SK-N-DZ (cell line): ENCODE measurements around the gene ASPN.

ENCODE experiments used
- DNase-seq: peaks from one replicate; pipeline ENCODE4 v3.0.0-alpha.2; 2015; ENCODE audit warnings: low spot score

Gene ASPN

GRCh38 chr9:92476962-92477361, 5.3 kb downstream of the ASPN start:
- no peak for DNase-seq

GRCh38 chr9:92474587-92474986, 7.7 kb downstream of the ASPN start:
- no peak for DNase-seq

GRCh38 chr9:92468206-92468605, 14.1 kb downstream of the ASPN start:
- DNase-seq, result no peak

GRCh38 chr9:92467511-92467910, 14.8 kb downstream of the ASPN start:
- DNase-seq, result no peak

GRCh38 chr9:92467041-92467440, 15.3 kb downstream of the ASPN start:
- DNase-seq, result no peak

GRCh38 chr9:92463984-92464383, 18.3 kb downstream of the ASPN start:
- DNase-seq, result no peak

- no peak for DNase-seq
Measured at GRCh38 chr9:92463387-92463786, 18.9 kb downstream of the ASPN start.

- no peak for DNase-seq
Measured at GRCh38 chr9:92457576-92457975, 24.7 kb downstream of the ASPN start.

- DNase-seq, result no peak
Measured at GRCh38 chr9:92455217-92455616, 27.1 kb downstream of the ASPN start.

- no peak for DNase-seq
Measured at GRCh38 chr9:92446536-92446935, 35.8 kb downstream of the ASPN start.

GRCh38 chr9:92444841-92445240, 37.5 kb downstream of the ASPN start:
- no peak for DNase-seq

GRCh38 chr9:92440751-92441046, 41.6 kb downstream of the ASPN start:
- DNase-seq, result no peak

- no peak for DNase-seq
Measured at GRCh38 chr9:92439921-92440750, 42.2 kb downstream of the ASPN start.

- no peak for DNase-seq
Measured at GRCh38 chr9:92438900-92439526, 43.3 kb downstream of the ASPN start.

- DNase-seq, result no peak
Measured at GRCh38 chr9:92435263-92435662, 47.0 kb downstream of the ASPN start.

GRCh38 chr9:92432972-92433548, 49.2 kb downstream of the ASPN start:
- no peak for DNase-seq

GRCh38 chr9:92432350-92432749, 50.0 kb downstream of the ASPN start:
- DNase-seq, result no peak

GRCh38 chr9:92429836-92430235, 52.5 kb downstream of the ASPN start:
- no peak for DNase-seq

- DNase-seq, result peak; percentile 92
Measured at GRCh38 chr9:92426501-92427145, 55.7 kb downstream of the ASPN start.

GRCh38 chr9:92425474-92425873, 56.8 kb downstream of the ASPN start:
- peak; percentile 17 for DNase-seq

GRCh38 chr9:92424340-92424739, 58.0 kb downstream of the ASPN start, which contains the start of gene OMD:
Gene OMD, minus strand, starts transcription at chr9:92424471. Its CDS starts 6,913 bp downstream, at chr9:92417558.
- DNase-seq, result no peak

GRCh38 chr9:92423612-92424011, 58.7 kb downstream of the ASPN start:
- no peak for DNase-seq
